HG02840 (cell line): ENCODE data around the gene SMAD3.
"Not testable (repeated sequence)": the region's sequence is repeated elsewhere in the genome, so short reads cannot be mapped to it uniquely, and the experiment has no call there.

Experiments used
- ATAC-seq: cut with Tn5 transposase; IDR thresholded peaks from one replicate; pipeline ENCODE4 v1.9.1; 2021; ENCODE audit warnings: mild to moderate bottlenecking, moderate library complexity, moderate number of reproducible peaks; ENCODE audit not compliant: unreplicated experiment, low FRiP score

Gene SMAD3

DNA sequence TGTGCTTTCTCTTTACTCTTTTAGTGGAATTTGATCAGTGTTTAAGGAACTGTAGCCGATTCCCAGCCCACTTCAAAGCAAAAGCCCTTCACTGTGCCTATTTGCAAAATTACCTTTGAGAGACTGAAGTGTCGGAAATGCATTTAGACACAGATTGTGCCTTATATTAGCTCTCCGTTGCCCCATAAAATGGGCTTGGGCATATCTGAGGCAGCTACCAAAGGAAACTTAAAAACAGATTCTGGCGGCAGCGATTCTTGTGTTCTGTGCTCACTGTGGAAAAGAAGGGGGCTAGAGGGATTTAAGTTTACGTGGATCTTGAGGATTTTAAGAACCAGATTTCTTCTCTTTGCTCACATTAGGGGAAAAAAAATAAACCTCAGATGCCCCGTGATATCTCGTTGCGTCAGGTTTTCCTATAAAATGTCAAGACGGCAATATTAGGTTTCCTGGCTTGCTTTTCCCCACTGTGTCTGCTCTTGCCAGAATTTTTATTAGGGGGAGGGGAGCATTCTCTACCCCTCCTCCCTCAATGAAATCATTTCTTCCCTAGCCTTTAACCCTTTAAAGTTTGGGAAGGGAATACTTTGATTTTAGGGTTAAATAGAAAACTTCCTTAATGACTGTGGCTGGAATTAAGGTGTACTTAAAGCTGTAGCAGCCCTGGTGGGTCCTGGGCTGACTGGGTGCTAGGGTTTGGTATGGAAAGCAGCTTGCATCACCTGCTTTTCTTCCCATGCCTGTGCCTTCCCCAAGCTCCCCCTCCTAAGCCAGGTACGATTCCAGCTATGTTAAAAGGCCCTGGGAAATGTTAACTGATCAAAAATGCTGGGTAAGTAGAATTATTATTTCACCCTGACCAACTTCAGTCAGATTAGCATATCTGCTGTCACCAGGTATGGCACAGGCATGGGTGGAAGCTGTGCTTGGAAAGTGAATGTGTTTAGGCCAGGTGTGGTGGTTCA, 73.8 kb downstream of the SMAD3 start:
- ATAC-seq: no peak

DNA sequence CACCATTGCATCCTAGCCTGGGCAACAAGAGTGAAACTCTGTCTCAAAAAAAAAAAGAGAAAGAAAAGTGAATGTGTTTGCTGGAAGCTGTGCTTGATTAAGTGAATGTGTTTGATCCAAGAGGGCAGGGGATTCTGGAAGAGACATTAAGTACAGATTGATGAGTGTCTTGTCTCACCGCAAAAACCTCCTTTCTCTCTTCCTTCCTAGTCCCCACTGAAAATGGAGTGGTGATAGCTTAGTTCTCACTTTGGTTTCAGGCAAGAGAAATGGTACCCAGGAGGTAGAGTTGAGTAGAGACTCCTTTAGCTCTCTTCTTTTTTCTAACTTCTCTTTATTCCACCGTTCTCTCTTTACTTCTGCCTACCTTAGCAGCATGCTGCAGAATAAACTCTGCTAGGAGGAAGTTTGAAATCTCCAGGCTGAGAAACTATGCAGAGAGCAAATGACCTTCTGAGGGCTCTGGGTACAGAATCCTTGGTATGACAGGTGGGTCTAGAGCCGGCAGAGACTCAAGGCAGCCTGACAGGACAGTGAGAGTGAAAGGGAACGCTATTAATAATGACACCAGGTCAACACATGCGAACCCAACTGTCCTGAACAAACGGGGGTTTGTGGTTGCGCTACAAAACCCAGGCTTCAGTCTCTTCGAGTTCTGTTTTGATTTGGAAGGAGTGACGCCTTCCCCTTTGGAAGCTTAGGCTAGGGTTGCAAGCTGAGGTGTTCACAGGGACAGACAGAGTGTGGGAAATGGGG, 74.9 kb downstream of the SMAD3 start:
- ATAC-seq: peak; percentile 60

GRCh38 chr15:67142092-67142766, 76.8 kb downstream of the SMAD3 start:
- no peak for ATAC-seq

GRCh38 chr15:67142767-67143100, 77.3 kb downstream of the SMAD3 start:
- no peak for ATAC-seq

- ATAC-seq: no peak
These were observed 78.2 kb downstream of the SMAD3 start for GRCh38 chr15:67143646-67144045.

- ATAC-seq: no peak
These were observed 79.4 kb downstream of the SMAD3 start for GRCh38 chr15:67144609-67145311.

DNA sequence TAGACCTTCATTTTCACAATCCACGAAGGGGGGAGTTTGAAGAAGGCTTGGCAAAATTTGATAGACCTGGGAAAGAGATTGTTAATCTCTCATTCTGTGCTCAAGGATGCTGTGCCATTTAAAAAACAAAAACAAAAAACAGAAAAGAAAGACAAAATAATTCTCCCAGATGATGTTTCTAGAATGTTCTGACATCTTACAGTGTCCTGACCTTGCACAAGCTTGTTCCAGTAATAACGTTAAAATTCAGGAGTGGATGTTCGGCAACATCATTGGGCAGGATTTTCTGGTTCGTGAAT, 79.9 kb downstream of the SMAD3 start:
- ATAC-seq: no peak

GRCh38 chr15:67145710-67146109, 80.3 kb downstream of the SMAD3 start:
- no peak for ATAC-seq

- no peak for ATAC-seq
These were observed 80.8 kb downstream of the SMAD3 start for GRCh38 chr15:67146234-67146633.

GRCh38 chr15:67146875-67147381, 81.5 kb downstream of the SMAD3 start:
- ATAC-seq: no peak

- ATAC-seq: no peak
These were observed 82.1 kb downstream of the SMAD3 start for GRCh38 chr15:67147396-67147949.

- ATAC-seq: no peak
These were observed 82.8 kb downstream of the SMAD3 start for GRCh38 chr15:67148196-67148701.

DNA sequence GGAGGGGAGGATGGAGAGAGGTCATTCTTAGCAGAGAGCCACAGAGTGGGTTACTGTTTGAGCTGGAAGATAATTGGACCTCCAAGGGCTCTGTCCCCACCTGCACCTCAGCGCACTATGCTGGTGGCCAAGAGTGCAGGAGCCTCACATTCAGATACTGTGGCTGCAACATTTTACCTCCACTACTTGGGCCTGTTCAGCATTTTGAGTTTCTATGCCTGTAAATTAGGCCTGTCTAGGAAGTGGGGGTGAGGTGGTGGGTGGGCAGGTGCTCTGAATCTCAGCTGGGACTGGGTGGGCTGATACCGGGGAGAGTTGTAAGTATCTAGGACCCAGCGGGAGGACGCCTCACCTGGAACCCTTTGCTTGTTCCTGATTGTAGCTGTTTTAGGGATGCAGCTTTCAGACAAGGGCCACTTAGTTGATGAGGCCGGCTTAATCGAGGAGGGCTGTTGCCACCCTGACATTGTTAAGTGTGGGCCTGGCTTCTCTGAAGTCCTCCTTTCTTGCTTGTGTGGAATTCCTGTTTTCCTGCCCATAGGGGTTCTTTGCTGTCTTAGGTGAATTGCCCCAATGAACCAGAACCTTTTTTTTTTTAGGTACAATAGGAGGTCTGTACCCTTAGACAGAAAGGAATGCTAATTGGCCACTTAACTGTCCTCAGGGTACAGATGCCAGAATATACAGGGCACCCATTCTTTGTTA, 83.8 kb downstream of the SMAD3 start:
- no peak for ATAC-seq

- no peak for ATAC-seq
These were observed 84.3 kb downstream of the SMAD3 start for GRCh38 chr15:67149773-67150022.

DNA sequence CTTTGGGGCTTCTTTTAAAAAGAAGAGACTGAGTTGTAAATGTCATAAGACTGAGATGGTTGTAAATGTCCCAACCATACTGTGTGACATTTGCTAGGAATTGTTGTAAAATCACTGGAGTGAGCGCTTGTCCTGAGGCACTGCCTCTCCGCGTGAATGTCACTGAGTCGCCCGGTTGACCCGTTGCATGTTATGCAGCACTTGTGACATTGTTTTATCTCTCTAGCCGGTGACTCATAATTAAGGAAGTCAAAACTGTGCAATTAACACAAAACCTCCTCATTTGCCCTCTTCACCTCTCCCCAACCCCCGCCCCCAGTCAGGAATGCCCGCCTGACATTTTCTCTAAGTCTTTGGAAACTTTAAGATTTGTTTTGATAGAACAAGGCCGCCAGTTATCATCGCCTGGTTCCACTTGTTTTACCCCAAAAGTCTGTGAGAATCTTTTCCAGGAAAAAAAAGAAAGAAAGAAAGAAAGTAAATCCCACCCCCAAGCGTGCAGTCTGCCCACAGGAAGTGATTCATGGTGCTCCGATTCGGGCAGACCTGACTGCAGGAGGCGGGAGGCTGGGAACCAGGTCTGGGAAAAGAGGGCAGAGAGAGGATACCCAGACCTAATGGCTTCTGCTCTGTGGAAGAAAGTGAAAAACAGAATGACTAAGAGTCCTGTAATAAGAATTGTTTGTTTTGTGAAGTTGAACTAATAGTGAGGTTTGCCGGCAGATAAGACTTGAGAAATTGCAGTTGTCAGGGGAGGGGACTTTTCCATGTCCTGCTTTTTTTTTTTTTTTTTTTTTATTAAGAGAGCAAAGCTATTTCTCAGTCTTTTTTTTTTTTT, 84.8 kb downstream of the SMAD3 start:
- ATAC-seq: no peak

DNA sequence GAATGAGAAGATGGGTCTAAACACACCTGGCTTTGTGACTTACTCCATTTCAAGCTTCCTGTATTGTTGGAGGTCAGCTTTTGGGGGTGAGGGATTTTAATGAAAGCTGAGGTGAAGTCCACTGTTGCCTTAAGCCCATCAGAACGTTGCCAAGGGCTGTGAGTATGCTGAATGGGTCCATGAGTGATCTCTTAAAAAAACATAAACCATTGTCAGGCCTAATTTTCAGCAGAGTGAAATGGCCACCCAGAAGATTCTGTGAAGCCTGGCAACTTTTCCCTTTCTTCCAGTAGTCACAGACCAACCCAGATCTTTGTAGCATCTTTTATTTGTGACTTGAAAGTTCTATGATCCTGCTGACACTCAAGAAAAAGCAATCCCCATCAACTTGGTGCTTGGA, 87.0 kb downstream of the SMAD3 start:
- no peak for ATAC-seq

DNA sequence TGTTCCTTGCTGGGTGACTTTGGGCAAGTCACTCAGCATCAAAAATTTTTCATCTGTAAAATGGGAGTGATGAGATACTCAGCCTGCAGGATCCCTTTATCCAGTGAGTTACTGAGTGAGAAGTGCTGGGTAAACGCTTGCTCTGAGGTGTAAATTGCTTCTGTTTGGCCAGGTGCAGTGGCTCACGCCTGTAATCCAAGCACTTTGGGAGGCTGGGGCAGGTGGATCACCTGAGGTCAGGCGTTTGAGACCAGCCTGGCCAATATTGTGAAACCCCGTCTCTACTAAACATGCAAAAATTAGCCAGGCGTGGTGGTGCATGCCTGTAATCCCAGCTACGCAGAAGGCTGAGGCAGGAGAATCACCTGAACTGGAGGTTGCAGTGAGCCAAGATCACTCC, 87.6 kb downstream of the SMAD3 start:
- ATAC-seq: not testable (repeated sequence)

DNA sequence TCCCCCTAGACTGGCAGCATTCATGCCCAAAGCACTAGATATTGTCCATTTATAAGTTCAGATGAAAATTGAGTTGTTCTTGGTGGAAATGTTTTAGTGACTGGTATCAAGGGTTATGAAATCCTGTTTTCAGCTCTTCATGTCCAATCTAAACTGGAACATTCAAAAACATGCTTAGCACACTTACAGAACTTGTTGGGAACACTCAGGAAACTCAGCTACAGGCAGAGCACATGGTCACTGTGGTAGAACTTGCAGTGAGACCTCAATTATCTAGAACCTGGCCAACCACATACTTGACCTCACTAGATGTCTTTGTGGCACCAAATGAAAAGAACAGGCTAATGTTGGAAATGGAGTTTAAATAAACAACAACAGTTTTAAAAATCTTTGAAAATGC, 88.8 kb downstream of the SMAD3 start:
- ATAC-seq: no peak

- ATAC-seq: no peak
These were observed 91.0 kb downstream of the SMAD3 start for GRCh38 chr15:67156426-67156825.
